IPS-18a (cell line): ENCODE results near the gene RAP1GAP2.

ENCODE experiments used
- H3K27ac ChIP-seq: one replicate; pipeline ENCODE4 v1.5.1; 2013; ENCODE audit warnings: low read length
- H3K27me3 ChIP-seq: one replicate; pipeline ENCODE4 v1.6.1; 2013; ENCODE audit warnings: mild to moderate bottlenecking, low read length; ENCODE audit not compliant: control insufficient read depth, insufficient read depth
- H3K36me3 ChIP-seq: one replicate; pipeline ENCODE4 v1.6.1; 2013; ENCODE audit warnings: low read depth, low read length; ENCODE audit not compliant: control insufficient read depth
- H3K4me1 ChIP-seq: one replicate; pipeline ENCODE4 v1.6.1; 2013; ENCODE audit warnings: low read depth, low read length; ENCODE audit not compliant: control insufficient read depth
- H3K4me3 ChIP-seq: one replicate; pipeline ENCODE4 v1.5.1; 2013; ENCODE audit warnings: low read length
- H3K9ac ChIP-seq: one replicate; pipeline ENCODE4 v1.6.1; 2013; ENCODE audit warnings: mild to moderate bottlenecking, low read length, moderate library complexity
- H3K9me3 ChIP-seq: one replicate; pipeline ENCODE4 v1.6.1; 2013; ENCODE audit warnings: low read depth, low read length; ENCODE audit not compliant: control insufficient read depth

Gene RAP1GAP2

DNA sequence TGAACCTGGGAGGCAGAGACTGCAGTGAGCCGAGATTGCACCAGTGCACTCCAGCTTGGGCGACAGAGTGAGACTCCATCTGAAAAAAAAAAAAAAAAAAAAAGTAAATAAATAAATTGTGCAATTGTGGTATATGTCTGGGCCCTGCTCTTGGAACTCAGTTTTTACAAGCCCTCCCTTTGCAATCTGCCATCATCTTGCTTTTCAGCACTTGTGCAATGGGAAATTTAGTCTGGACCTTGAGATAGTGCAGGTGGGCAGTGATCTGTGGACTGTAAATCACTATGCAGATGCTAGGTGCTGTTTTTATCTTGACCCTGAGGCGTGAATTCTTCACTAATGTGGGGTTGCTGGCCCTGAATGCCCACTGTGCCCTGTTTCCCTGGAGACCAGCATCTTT lies 6.5 kb upstream of the RAP1GAP2 start:
- H3K36me3 ChIP-seq: no peaks in the 10 kb centered on the region
- no peaks in the 10 kb centered on the region for H3K9me3 ChIP-seq
- no peak overlapping the region for H3K4me3 ChIP-seq
- no peak overlapping the region for H3K9ac ChIP-seq
- H3K27me3 ChIP-seq: no peaks in the 10 kb centered on the region
- H3K4me1 ChIP-seq: no peaks in the 10 kb centered on the region
- no peak overlapping the region for H3K27ac ChIP-seq

DNA sequence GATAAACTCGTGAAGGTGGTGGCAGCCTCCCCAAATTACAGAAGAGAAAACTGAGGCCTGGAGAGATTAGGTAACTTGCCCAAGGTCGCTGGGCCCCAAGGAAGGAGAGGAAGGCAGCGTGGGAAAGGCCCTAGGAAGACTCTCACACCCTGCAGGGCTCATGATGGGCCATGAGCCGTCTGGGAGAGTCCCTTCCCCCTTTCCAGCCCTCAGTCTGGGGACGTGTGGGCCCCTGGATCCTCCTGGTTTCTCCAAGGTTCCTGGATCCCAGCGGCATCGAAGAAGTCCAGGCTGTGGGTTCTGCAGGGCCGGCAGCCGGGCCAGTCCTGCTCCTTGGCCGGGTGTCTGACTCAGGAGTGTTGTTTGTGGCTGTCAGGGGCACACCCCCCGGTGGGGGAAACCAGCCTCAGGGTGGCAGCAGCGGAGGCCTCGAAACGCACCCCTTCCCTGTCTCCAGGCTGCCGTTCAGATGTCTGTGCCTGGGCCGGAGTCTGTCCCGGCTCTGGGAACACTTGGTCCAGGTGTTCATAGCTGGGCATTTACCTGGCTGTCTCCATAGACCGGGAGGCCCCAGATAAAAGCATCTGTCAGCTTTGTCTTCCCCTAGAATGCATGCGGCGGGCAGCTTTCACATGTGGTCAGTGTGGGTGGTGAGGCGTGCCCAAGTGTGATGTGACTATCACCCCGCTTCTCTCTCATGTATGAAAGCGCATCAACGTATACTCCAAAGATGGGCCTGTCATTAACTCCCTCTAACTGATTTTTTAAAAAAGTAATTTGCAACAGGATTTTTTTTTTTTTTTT lies 3.7 kb upstream of the RAP1GAP2 start:
- H3K27ac ChIP-seq: no peak overlapping the region
- H3K36me3 ChIP-seq: no peaks in the 10 kb centered on the region
- no peak overlapping the region for H3K9ac ChIP-seq
- no peaks in the 10 kb centered on the region for H3K27me3 ChIP-seq
- H3K9me3 ChIP-seq: no peaks in the 10 kb centered on the region
- H3K4me1 ChIP-seq: no peaks in the 10 kb centered on the region
- H3K4me3 ChIP-seq: no peak overlapping the region

DNA sequence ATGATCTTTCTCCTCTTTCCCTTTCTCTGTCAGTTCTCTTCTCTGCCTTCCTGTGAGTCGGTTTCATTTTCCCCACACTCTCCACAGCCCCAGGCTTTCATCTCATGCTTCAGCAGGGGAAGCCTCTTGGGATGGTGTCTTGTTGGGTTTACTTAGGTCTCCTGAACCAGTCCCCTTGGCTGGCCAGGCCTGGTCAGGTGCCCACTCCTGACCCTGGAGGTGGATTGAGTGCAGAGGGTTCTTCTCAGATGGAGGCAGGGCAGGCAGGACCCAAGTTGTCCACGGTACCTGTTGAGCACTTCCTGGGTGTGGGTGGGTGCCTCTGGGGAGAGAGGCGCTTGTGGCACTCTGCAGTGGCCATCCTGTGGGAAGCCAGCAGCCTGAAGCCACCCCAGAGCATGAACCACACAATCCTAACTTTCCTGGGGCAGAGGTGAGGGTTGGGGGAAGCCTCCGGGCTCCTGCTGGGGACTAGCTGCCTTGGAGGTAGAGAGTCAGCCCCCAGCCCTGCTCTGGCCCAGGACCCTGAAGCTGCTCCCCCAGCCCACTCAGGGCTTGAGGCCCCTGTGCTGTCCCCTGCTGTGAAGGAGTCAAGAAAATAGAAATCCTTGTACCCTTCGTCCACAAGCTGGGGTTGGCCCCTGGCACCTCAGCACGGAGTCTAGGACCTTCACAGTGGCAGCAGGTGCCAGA lies 2.0 kb upstream of the RAP1GAP2 start:
- no peak overlapping the region for H3K27ac ChIP-seq
- no peak overlapping the region for H3K9ac ChIP-seq
- peaks cover 11% of the 10 kb centered on the region for H3K4me1 ChIP-seq
- H3K36me3 ChIP-seq: no peaks in the 10 kb centered on the region
- H3K9me3 ChIP-seq: no peaks in the 10 kb centered on the region
- H3K27me3 ChIP-seq: no peaks in the 10 kb centered on the region
- no peak overlapping the region for H3K4me3 ChIP-seq

DNA sequence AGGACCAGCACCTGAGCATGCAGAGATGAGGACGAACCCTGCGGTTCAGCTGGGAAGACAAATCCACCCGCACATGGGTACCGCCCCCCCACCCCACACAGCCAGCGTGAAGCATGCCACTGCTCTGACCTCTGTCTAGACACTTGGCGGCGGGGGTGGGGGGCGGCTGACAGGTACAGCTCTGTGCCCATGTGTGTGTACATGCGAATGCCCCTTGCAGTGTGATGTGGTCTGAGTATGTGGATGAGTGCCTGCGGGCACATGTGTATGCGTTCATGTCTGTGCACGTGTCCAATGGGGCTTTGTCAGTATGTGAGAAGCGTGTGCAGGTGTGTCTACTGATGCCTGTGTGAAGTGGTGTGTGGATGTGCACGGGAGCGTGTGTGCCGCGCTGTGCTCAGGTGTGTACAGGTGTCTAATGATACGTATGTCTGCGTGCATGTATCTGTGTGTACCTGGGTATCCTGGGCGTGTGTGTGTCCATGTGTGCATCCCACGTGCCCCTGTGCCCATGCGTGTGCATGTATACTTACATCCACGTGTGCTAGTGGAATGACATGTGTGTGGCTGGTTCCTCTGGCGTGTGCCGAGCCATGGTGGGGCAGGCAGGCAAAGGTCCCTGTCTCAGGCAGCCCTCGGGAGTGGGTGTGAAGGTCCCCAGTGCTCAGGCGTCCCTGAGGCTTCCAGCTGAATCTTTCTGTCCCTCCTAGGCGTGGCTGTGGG lies 636 bp upstream of the RAP1GAP2 start:
- Histone ChIP-seq H3K27ac (no peak overlapping the region), H3K27me3 (no peaks in the 10 kb centered on the region), H3K4me3 (no peak overlapping the region), H3K4me1 (peaks cover 11% of the 10 kb centered on the region), H3K9ac (no peak overlapping the region), H3K36me3 (no peaks in the 10 kb centered on the region), H3K9me3 (no peaks in the 10 kb centered on the region)

DNA sequence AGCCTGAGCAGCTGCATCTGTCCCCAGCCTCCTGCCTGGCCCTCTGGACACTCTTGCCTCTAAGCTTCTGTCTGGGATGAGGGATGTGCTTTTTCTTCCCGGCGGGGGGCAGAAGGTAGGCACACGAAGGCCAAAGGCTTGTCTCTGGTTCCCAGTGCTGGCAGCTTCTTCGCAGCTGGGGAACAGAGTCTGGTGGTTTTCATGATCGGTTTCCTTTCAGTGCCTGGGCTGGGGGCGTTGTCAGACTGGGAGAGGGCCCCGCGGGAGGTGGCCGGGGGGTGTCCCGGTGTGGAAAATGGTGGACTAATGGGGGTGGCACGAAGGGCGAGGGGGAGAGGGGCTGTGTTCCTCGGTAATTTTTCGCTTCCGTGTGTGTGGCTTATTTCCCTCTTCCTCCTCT lies 988 bp downstream of the RAP1GAP2 start:
- Histone ChIP-seq H3K9me3 (no peaks in the 10 kb centered on the region), H3K4me3 (no peak overlapping the region), H3K27ac (no peak overlapping the region), H3K27me3 (no peaks in the 10 kb centered on the region), H3K4me1 (peaks cover 11% of the 10 kb centered on the region), H3K9ac (no peak overlapping the region), H3K36me3 (no peaks in the 10 kb centered on the region)

DNA sequence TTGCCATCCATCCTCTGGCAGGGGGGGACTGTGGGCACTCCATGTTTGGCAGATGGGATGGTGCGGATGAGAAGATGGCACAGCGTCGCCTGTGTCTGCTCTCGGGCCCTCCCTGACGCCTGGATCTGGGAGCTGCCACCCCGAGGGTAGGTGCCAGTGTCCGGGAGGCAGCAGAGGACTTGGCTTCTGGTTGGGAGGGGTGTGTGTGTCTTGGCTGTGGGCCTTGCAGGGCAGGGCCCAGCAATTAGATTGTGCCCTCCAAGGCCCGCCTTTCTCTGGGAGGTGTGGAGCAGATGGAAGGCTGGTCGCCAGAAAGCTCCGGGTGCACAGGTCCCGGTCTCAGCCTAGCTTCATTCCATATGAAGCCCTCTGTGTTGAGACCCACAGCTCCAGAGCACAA lies 1.4 kb downstream of the RAP1GAP2 start:
- H3K27me3 ChIP-seq: no peaks in the 10 kb centered on the region
- no peak overlapping the region for H3K9ac ChIP-seq
- peaks cover 11% of the 10 kb centered on the region for H3K4me1 ChIP-seq
- no peak overlapping the region for H3K27ac ChIP-seq
- H3K4me3 ChIP-seq: no peak overlapping the region
- H3K9me3 ChIP-seq: no peaks in the 10 kb centered on the region
- H3K36me3 ChIP-seq: no peaks in the 10 kb centered on the region

DNA sequence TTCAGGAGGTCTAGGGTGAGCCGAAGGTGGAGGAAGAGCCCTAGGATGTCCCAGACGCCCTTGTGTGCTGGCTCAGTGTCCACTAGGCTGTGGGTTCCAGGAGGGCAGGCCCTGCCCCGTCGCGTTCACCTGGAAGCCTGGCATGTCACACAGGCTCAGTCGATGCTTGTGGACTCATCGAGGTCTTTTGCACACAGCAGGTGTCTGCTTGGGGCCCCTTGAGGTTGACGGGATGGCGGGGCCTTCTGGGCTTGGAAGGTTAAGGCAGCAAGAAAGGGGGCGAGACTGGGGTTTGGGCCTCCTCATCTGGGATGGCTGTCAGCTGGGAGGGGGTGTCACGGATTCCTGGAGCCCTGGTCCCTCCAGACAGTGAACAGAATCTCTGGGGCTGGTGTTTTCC lies 1.9 kb downstream of the RAP1GAP2 start:
- no peak overlapping the region for H3K27ac ChIP-seq
- H3K9me3 ChIP-seq: no peaks in the 10 kb centered on the region
- no peak overlapping the region for H3K9ac ChIP-seq
- no peak overlapping the region for H3K4me3 ChIP-seq
- H3K36me3 ChIP-seq: no peaks in the 10 kb centered on the region
- peaks cover 11% of the 10 kb centered on the region for H3K4me1 ChIP-seq
- no peaks in the 10 kb centered on the region for H3K27me3 ChIP-seq

DNA sequence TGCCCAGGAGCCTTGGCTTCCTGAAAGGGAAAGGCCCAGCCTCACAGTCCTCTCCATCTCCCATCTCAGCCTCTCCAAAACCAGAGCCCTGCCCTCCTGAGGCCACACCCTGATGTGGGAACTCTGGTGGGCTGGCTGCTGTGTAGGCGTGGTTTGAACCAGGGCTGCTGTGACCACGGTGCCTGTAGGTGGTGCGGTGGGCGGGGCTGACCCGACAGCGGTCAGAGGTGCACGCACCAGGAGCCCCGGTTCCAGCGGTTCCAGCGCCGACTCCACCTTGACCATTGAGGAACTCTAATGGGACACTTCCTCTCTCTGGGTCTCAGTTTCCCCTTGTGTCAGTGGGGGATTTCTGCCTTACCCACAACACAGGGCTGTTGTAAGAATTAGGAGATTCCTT lies 2.4 kb downstream of the RAP1GAP2 start:
- H3K9ac ChIP-seq: no peak overlapping the region
- no peaks in the 10 kb centered on the region for H3K27me3 ChIP-seq
- H3K4me1 ChIP-seq: peaks cover 11% of the 10 kb centered on the region
- H3K27ac ChIP-seq: no peak overlapping the region
- no peaks in the 10 kb centered on the region for H3K9me3 ChIP-seq
- no peaks in the 10 kb centered on the region for H3K36me3 ChIP-seq
- H3K4me3 ChIP-seq: no peak overlapping the region

DNA sequence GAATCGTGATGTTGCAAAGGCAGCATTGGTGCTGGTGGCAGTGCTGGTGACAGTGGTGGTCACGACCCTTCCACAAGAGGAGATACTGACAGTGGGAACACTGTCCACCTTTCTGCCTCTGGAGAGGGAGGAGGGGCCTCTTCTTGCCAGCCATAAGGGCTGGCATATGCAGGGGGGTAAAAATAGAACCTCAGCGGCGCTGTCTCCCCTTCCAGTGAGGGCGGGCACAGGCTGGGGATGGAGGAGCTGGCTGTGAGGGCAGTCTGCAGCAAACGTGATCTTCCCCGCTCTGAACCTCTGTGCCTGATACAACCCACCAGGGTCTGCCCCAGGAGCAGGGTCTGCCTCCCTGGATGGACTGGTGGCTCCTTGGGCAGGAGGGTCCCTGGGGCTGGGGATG lies 3.4 kb downstream of the RAP1GAP2 start:
- H3K27ac ChIP-seq: no peak overlapping the region
- no peak overlapping the region for H3K9ac ChIP-seq
- no peaks in the 10 kb centered on the region for H3K36me3 ChIP-seq
- no peaks in the 10 kb centered on the region for H3K27me3 ChIP-seq
- H3K4me3 ChIP-seq: no peak overlapping the region
- no peaks in the 10 kb centered on the region for H3K9me3 ChIP-seq
- peaks cover 11% of the 10 kb centered on the region for H3K4me1 ChIP-seq

DNA sequence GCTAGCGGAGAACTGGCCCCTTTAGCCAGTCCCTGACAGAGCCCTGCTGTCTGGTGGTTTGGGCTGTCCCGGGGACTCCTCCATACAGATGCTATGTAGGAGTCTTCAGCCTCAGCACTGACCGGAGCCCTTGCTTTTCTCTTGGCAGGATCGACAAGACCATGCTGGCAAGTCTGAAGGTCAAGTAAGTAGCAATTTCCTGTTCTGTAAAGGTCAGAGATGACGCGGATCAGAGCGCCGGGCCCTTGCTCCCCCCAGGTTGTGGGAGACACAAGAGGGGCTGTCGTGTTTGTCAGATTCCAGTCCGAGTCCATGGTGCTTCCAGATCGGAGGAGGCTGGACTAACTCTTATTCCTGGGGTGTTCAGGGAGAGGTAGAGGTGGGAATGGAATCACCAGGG lies 4.1 kb downstream of the RAP1GAP2 start:
- Histone ChIP-seq H3K27ac (no peak overlapping the region), H3K36me3 (no peaks in the 10 kb centered on the region), H3K4me3 (no peak overlapping the region), H3K9ac (no peak overlapping the region), H3K27me3 (no peaks in the 10 kb centered on the region), H3K4me1 (peaks cover 11% of the 10 kb centered on the region), H3K9me3 (no peaks in the 10 kb centered on the region)

DNA sequence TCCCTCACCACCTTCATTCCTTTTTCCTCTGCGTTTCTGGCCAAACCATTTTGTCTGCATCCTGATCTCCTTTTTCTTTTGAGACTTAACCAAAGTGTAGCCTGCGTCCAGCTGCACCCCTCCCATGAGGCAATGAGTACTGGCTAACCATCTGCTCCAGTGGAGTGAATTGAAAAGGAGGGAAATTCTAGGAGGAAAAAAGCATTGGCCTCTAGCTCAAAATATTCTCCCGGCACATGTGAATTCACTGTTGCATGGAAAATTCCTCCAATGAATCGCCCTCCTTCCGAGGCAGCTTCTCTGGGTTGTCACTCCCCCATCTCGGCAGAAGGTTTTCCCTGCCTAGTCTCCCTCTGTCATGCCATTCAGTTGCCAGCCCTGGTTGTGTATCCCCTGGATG lies 5.6 kb downstream of the RAP1GAP2 start:
- Histone ChIP-seq H3K9ac (no peak overlapping the region), H3K4me3 (no peak overlapping the region), H3K36me3 (no peaks in the 10 kb centered on the region), H3K4me1 (peaks cover 11% of the 10 kb centered on the region), H3K9me3 (no peaks in the 10 kb centered on the region), H3K27me3 (no peaks in the 10 kb centered on the region), H3K27ac (no peak overlapping the region)
